ENCODE data around the gene GNA14.
"Not testable (repeated sequence)": the region's sequence is repeated elsewhere in the genome, so short reads cannot be mapped to it uniquely, and the experiment has no call there.

GNA14 gene

GRCh38 chr9:77498891-77499290 is 149.2 kb downstream of the GNA14 start:
- no peak for DNase-seq (ENCODE audit: low spot score)
- TF ChIP-seq CTCF (IDR thresholded peaks at IDR 0.05; ENCODE audit: extremely low read depth, missing control alignments) = no peak

- DNase-seq (ENCODE audit: low spot score) = no peak
- TF ChIP-seq CTCF (IDR thresholded peaks at IDR 0.05; ENCODE audit: extremely low read depth, missing control alignments) = no peak
These were observed 150.6 kb downstream of the GNA14 start for GRCh38 chr9:77497322-77498198.

GRCh38 chr9:77495834-77496671 is 152.1 kb downstream of the GNA14 start:
- DNase-seq (ENCODE audit: low spot score) = no peak
- no peak for TF ChIP-seq CTCF (IDR thresholded peaks at IDR 0.05; ENCODE audit: extremely low read depth, missing control alignments)

- not testable (repeated sequence) for DNase-seq (ENCODE audit: low spot score)
These were observed 157.8 kb downstream of the GNA14 start for GRCh38 chr9:77490279-77490678.

- not testable (repeated sequence) for DNase-seq (ENCODE audit: low spot score)
These were observed 158.5 kb downstream of the GNA14 start for GRCh38 chr9:77489405-77490163.

- TF ChIP-seq CTCF (IDR thresholded peaks at IDR 0.05; ENCODE audit: extremely low read depth, missing control alignments) = no peak
- DNase-seq (ENCODE audit: low spot score) = no peak
These were observed 159.5 kb downstream of the GNA14 start for GRCh38 chr9:77488439-77489126.

- no peak for TF ChIP-seq CTCF (IDR thresholded peaks at IDR 0.05; ENCODE audit: extremely low read depth, missing control alignments)
- no peak for DNase-seq (ENCODE audit: low spot score)
These were observed 161.2 kb downstream of the GNA14 start for GRCh38 chr9:77486968-77487367.
